ENCODE data around the gene MELTF. TPM values are rescaled to one million over a fixed set of nuclear protein-coding genes. Genes with fewer than 3 reads are reported as not detected.

Gene MELTF
- total and polyA plus RNA-seq, 2 of the 13 experiments (the other 11 are each of a cell fraction or from before 2014, with no cell fraction given): 3.2 to 7.5 TPM

DNA sequence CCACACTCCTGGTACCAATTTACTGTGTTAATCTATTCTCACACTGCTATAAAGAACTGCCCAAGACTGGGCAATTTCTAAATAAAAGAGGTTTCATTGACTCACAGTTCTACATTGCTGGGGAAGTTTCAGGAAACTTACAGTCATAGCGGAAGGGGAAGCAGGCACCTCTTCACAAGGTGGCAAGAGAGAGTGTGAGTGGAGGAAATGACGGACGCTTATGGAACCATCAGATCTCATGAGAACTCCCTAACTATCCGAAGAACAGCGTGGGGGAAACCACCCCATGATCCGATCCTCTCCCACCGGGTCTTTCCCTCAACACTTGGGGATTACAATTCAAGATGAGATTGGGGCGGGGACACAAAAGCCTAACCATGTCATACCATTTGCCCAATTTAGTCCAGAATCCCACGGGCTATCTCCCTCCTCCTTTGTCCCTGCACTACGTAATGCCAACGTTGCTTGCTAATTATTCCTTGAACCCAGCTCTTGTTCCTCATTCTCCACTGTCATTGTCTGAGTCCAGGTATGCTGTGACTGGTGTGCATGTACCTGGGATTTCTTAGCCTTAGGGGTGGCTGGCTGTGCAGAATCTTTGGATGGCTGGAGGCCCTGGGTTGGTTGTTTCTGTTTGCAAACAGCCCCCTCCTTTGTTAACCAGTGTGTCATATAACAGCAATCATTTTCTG is 64.4 kb downstream of the MELTF start (continued):
- TF ChIP-seq PREB (CRISPR knock-in tag; IDR thresholded peaks at IDR 0.05) (no peak), ATRX (CRISPR knock-in tag; IDR thresholded peaks at IDR 0.05; ENCODE audit: borderline replicate concordance) (no peak), MEIS1 (CRISPR knock-in tag; IDR thresholded peaks at IDR 0.05; ENCODE audit: borderline replicate concordance) (0 out of 2 replicates have a peak, but pooled peaks have one; percentile 46), ZNF580 (CRISPR knock-in tag; IDR thresholded peaks at IDR 0.05; ENCODE audit: borderline replicate concordance, low read depth) (0 out of 2 replicates have a peak, but pooled peaks have one; percentile 16), NFIC (IDR thresholded peaks at IDR 0.05; ENCODE audit: low read length) (no peak), NFIB (CRISPR knock-in tag; IDR thresholded peaks at IDR 0.05; ENCODE audit: borderline replicate concordance) (no peak), AGO1 (IDR thresholded peaks at IDR 0.05; ENCODE audit: low read depth, low read length, poor library complexity, severe bottlenecking) (no peak), RXRA (CRISPR knock-in tag; IDR thresholded peaks at IDR 0.05) (no peak), ZNF337 (CRISPR knock-in tag; IDR thresholded peaks at IDR 0.05; ENCODE audit: borderline replicate concordance, low read depth) (no peak), ZNF224 (CRISPR knock-in tag; IDR thresholded peaks at IDR 0.05) (no peak), ZBTB7A (CRISPR knock-in tag; IDR thresholded peaks at IDR 0.05) (no peak), KDM6A (CRISPR knock-in tag; IDR thresholded peaks at IDR 0.05; ENCODE audit: low read depth) (no peak), HNF4G (IDR thresholded peaks at IDR 0.05; ENCODE audit: borderline replicate concordance, low read depth, low read length) (no peak), HNF4G (CRISPR knock-in tag; IDR thresholded peaks at IDR 0.05; ENCODE audit: borderline replicate concordance, low read depth) (no peak), MTF1 (CRISPR knock-in tag; IDR thresholded peaks at IDR 0.05) (no peak), SMARCE1 (IDR thresholded peaks at IDR 0.05; ENCODE audit: borderline replicate concordance) (no peak), ZNF629 (CRISPR knock-in tag; conservative IDR thresholded peaks at IDR 0.05) (no peak), SETDB1 (CRISPR knock-in tag; IDR thresholded peaks at IDR 0.05; ENCODE audit: borderline replicate concordance) (no peak), JDP2 (CRISPR knock-in tag; IDR thresholded peaks at IDR 0.05; ENCODE audit: borderline replicate concordance) (no peak), ZNF431 (CRISPR knock-in tag; IDR thresholded peaks at IDR 0.05; ENCODE audit: borderline replicate concordance, low read depth) (no peak), SALL1 (CRISPR knock-in tag; IDR thresholded peaks at IDR 0.05) (no peak), ZNF383 (CRISPR knock-in tag; IDR thresholded peaks at IDR 0.05; ENCODE audit: borderline replicate concordance) (no peak), ZNF879 (CRISPR knock-in tag; IDR thresholded peaks at IDR 0.05) (no peak), HNRNPK (IDR thresholded peaks at IDR 0.05; ENCODE audit: low read depth, low read length, poor library complexity, severe bottlenecking) (no peak), RBM22 (optimal IDR thresholded peaks at IDR 0.05; ENCODE audit: low read length) (peak; percentile 41), MTA3 (CRISPR knock-in tag; IDR thresholded peaks at IDR 0.05) (no peak), POLR2AphosphoS5 (IDR thresholded peaks at IDR 0.05; ENCODE audit: low read depth, low read length) (peak; percentile 30; the same call in 1 of the 2 replicates)
- TF ChIP-seq, protein P1, sequence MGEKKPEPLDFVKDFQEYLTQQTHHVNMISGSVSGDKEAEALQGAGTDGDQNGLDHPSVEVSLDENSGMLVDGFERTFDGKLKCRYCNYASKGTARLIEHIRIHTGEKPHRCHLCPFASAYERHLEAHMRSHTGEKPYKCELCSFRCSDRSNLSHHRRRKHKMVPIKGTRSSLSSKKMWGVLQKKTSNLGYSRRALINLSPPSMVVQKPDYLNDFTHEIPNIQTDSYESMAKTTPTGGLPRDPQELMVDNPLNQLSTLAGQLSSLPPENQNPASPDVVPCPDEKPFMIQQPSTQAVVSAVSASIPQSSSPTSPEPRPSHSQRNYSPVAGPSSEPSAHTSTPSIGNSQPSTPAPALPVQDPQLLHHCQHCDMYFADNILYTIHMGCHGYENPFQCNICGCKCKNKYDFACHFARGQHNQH (CRISPR knock-in tag; IDR thresholded peaks at IDR 0.05): no peak
- TF ChIP-seq, protein P2, sequence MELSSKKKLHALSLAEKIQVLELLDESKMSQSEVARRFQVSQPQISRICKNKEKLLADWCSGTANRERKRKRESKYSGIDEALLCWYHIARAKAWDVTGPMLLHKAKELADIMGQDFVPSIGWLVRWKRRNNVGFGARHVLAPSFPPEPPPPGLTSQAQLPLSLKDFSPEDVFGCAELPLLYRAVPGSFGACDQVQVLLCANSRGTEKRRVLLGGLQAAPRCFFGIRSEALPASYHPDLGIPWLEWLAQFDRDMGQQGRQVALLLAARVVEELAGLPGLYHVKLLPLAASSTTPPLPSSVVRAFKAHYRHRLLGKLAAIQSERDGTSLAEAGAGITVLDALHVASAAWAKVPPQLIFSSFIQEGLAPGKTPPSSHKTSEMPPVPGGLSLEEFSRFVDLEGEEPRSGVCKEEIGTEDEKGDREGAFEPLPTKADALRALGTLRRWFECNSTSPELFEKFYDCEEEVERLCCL (CRISPR knock-in tag; IDR thresholded peaks at IDR 0.05; ENCODE audit: borderline replicate concordance): no peak

Measured in HepG2 (cell line).